SK-N-SH treated with all-trans-retinoic acid at 6 μM for 48 hours (cell line): Measurements from ENCODE around the gene CIZ1.

Source experiments
- ATAC-seq: fragments of 200-7000 bp; cut with Tn5 transposase; 3 replicates; pipeline ENCODE4 v1.9.1; 2020; ENCODE audit warnings: mild to moderate bottlenecking, moderate library complexity
- ARNTL ChIP-seq: fragments of 450-650 bp; formaldehyde crosslinking; IDR thresholded peaks from 2 replicates; pipeline ENCODE4 v1.5.0; 2020; ENCODE audit warnings: low read depth, mild to moderate bottlenecking, moderate library complexity, borderline replicate concordance
- BACH2 ChIP-seq: fragments of 250-450 bp; sonication (Bioruptor Pico); IDR thresholded peaks from 2 replicates; pipeline ENCODE4 v1.9.0; 2021; ENCODE audit warnings: mild to moderate bottlenecking, borderline replicate concordance
- CREB5 ChIP-seq: fragments of 250-450 bp; sonication (Bioruptor Pico); IDR thresholded peaks from 2 replicates; pipeline ENCODE4 v1.5.1; 2020; ENCODE audit warnings: low read depth, mild to moderate bottlenecking, moderate library complexity
- CSRNP3 ChIP-seq: fragments of 250-450 bp; sonication (Bioruptor Pico); IDR thresholded peaks from 2 replicates; pipeline ENCODE4 v1.5.1; 2021; ENCODE audit warnings: mild to moderate bottlenecking, moderate library complexity
- ESRRG ChIP-seq: fragments of 250-450 bp; sonication (Bioruptor Pico); IDR thresholded peaks from 2 replicates; pipeline ENCODE4 v1.6.1; 2021; ENCODE audit warnings: mild to moderate bottlenecking
- GLIS3 ChIP-seq: fragments of 250-450 bp; sonication (Bioruptor Pico); IDR thresholded peaks from 2 replicates; pipeline ENCODE4 v1.5.0; 2020; ENCODE audit warnings: mild to moderate bottlenecking, moderate library complexity
- ISL1 ChIP-seq: fragments of 250-450 bp; sonication (Bioruptor Pico); IDR thresholded peaks from 2 replicates; pipeline ENCODE4 v2.1.2; 2022; ENCODE audit warnings: mild to moderate bottlenecking, moderate library complexity
- OSR1 ChIP-seq: fragments of 250-450 bp; sonication (Bioruptor Pico); IDR thresholded peaks from 2 replicates; pipeline ENCODE4 v1.8.0; 2022; ENCODE audit warnings: moderate library complexity, mild to moderate bottlenecking, inconsistent platforms
- PATZ1 ChIP-seq: fragments of 250-450 bp; sonication (Bioruptor Pico); IDR thresholded peaks from 2 replicates; pipeline ENCODE4 v1.8.0; 2020; ENCODE audit warnings: mild to moderate bottlenecking, moderate library complexity, borderline replicate concordance
- POU6F1 ChIP-seq: fragments of 250-450 bp; sonication (Bioruptor Pico); IDR thresholded peaks from 2 replicates; pipeline ENCODE4 v1.8.0; 2021; ENCODE audit warnings: low read depth, mild to moderate bottlenecking, moderate library complexity, borderline replicate concordance
- PPARA ChIP-seq: fragments of 250-450 bp; sonication (Bioruptor Pico); IDR thresholded peaks from 2 replicates; pipeline ENCODE4 v1.5.0; 2020; ENCODE audit warnings: mild to moderate bottlenecking, borderline replicate concordance
- RARB ChIP-seq: fragments of 250-450 bp; sonication (Bioruptor Pico); IDR thresholded peaks from 2 replicates; pipeline ENCODE4 v1.8.0; 2021; ENCODE audit warnings: mild to moderate bottlenecking, moderate library complexity
- SNAI2 ChIP-seq: fragments of 250-450 bp; sonication (Bioruptor Pico); IDR thresholded peaks from 2 replicates; pipeline ENCODE4 v1.5.0; 2020; ENCODE audit warnings: mild to moderate bottlenecking, moderate library complexity
- TCF4 ChIP-seq: fragments of 250-450 bp; sonication (Bioruptor Pico); IDR thresholded peaks from 2 replicates; pipeline ENCODE4 v1.8.0; 2021; ENCODE audit warnings: mild to moderate bottlenecking, moderate library complexity, borderline replicate concordance
- TOX ChIP-seq: fragments of 250-450 bp; sonication (Bioruptor Pico); IDR thresholded peaks from 2 replicates; pipeline ENCODE4 v1.8.0; 2021; ENCODE audit warnings: mild to moderate bottlenecking, moderate library complexity, borderline replicate concordance
- TSHZ2 ChIP-seq: fragments of 250-450 bp; sonication (Bioruptor Pico); IDR thresholded peaks from 2 replicates; pipeline ENCODE4 v1.5.0; 2020; ENCODE audit warnings: mild to moderate bottlenecking, moderate library complexity
- ZC3H10 ChIP-seq: fragments of 250-450 bp; sonication (Bioruptor Pico); IDR thresholded peaks from 2 replicates; pipeline ENCODE4 v1.5.1; 2021; ENCODE audit warnings: mild to moderate bottlenecking, moderate library complexity
- ZFP3 ChIP-seq: fragments of 250-450 bp; sonication (Bioruptor Pico); IDR thresholded peaks from 2 replicates; pipeline ENCODE4 v1.5.0; 2020; ENCODE audit warnings: mild to moderate bottlenecking, moderate library complexity
- ZFP30 ChIP-seq: fragments of 450-650 bp; formaldehyde crosslinking; IDR thresholded peaks from 2 replicates; pipeline ENCODE4 v1.5.0; 2022; ENCODE audit warnings: mild to moderate bottlenecking, moderate library complexity
- ZNF565 ChIP-seq: fragments of 450-650 bp; formaldehyde crosslinking; conservative IDR thresholded peaks from 2 replicates; pipeline ENCODE4 v1.5.0; 2020; ENCODE audit warnings: low read depth, mild to moderate bottlenecking, moderate library complexity
- ZNF70 ChIP-seq: fragments of 450-650 bp; formaldehyde crosslinking; IDR thresholded peaks from 2 replicates; pipeline ENCODE4 v1.5.0; 2020; ENCODE audit warnings: mild to moderate bottlenecking, moderate library complexity
- ZNF8 ChIP-seq: fragments of 450-650 bp; formaldehyde crosslinking; IDR thresholded peaks from 2 replicates; pipeline ENCODE4 v1.5.0; 2020; ENCODE audit warnings: mild to moderate bottlenecking, moderate library complexity

The CIZ1 gene

GRCh38 chr9:128146591-128147120 is 44.7 kb downstream of the CIZ1 start:
- no peak for ATAC-seq
- no peak for TF ChIP-seq TOX (CRISPR knock-in tag)
- no peak for TF ChIP-seq TCF4 (CRISPR knock-in tag)
- TF ChIP-seq GLIS3 (CRISPR knock-in tag), result no peak
- TF ChIP-seq ZNF565 (CRISPR knock-in tag), result no peak
- no peak for TF ChIP-seq BACH2 (CRISPR knock-in tag)
- TF ChIP-seq ZFP3, result no peak
- TF ChIP-seq ZC3H10 (CRISPR knock-in tag), result no peak
- no peak for TF ChIP-seq ZNF8 (CRISPR knock-in tag)
- no peak for TF ChIP-seq ZNF70 (CRISPR knock-in tag)
- TF ChIP-seq ZFP30 (CRISPR knock-in tag), result no peak
- no peak for TF ChIP-seq TSHZ2 (CRISPR knock-in tag)
- TF ChIP-seq, all 23 proteins: peak for 0

GRCh38 chr9:128145951-128146351 is 45.4 kb downstream of the CIZ1 start:
- TF ChIP-seq ZNF70 (CRISPR knock-in tag) (no peak), CSRNP3 (no peak), TSHZ2 (CRISPR knock-in tag) (no peak), ARNTL (no peak)
- ATAC-seq, result no peak

GRCh38 chr9:128145536-128145935 is 45.8 kb downstream of the CIZ1 start:
- no peak for ATAC-seq
- TF ChIP-seq PATZ1 (CRISPR knock-in tag) (no peak), ESRRG (CRISPR knock-in tag) (no peak), CREB5 (CRISPR knock-in tag) (no peak), ZC3H10 (CRISPR knock-in tag) (no peak), TSHZ2 (CRISPR knock-in tag) (no peak), OSR1 (CRISPR knock-in tag) (no peak), ZFP30 (CRISPR knock-in tag) (no peak), PPARA (CRISPR knock-in tag) (no peak), POU6F1 (CRISPR knock-in tag) (no peak), ZFP3 (no peak), ZNF8 (CRISPR knock-in tag) (no peak), ISL1 (CRISPR knock-in tag) (no peak), ARNTL (no peak), ZNF565 (CRISPR knock-in tag) (no peak), BACH2 (CRISPR knock-in tag) (no peak), RARB (CRISPR knock-in tag) (no peak), SNAI2 (no peak), GLIS3 (CRISPR knock-in tag) (no peak), TOX (CRISPR knock-in tag) (no peak)
